Retinal pigment epithelial cell (primary cell): ENCODE measurements around the gene WDR5B.

ENCODE experiments used
- DNase-seq: peaks from one replicate; pipeline ENCODE4 v3.0.0-alpha.2; 2010; ENCODE audit warnings: low read depth
- H3K4me3 ChIP-seq: 2 replicates; pipeline ENCODE4 v1.5.1; 2011; ENCODE audit warnings: mild to moderate bottlenecking, low read length, control low read depth, moderate library complexity
- CTCF ChIP-seq: conservative IDR thresholded peaks from 2 replicates; pipeline ENCODE4 v1.5.1; 2011; ENCODE audit warnings: low read depth, low read length, control low read depth, inconsistent platforms

Gene WDR5B

GRCh38 chr3:122389892-122390291 lies 26.0 kb downstream of the WDR5B start:
- no peak for DNase-seq
- H3K4me3 ChIP-seq = no peak overlapping the region
- no peak for TF ChIP-seq CTCF

GRCh38 chr3:122389197-122389596 lies 26.7 kb downstream of the WDR5B start:
- no peak for DNase-seq
- TF ChIP-seq CTCF = no peak
- H3K4me3 ChIP-seq = no peak overlapping the region

GRCh38 chr3:122387709-122388108 lies 28.2 kb downstream of the WDR5B start:
- DNase-seq = no peak
- no peak overlapping the region for H3K4me3 ChIP-seq
- no peak for TF ChIP-seq CTCF

GRCh38 chr3:122383771-122384697 lies 31.8 kb downstream of the WDR5B start, which contains the start of gene FAM162A:
FAM162A (plus strand) TSS chr3:122384182; CDS start chr3:122384266, 84 bp downstream.
- peak; percentile 48 for TF ChIP-seq CTCF
- peak; percentile 67 for DNase-seq
- H3K4me3 ChIP-seq = peak within 1 kb of the TSS; percentile 99

GRCh38 chr3:122382888-122383666 lies 32.8 kb downstream of the WDR5B start, which contains the start of gene MIX23:
MIX23 (minus strand) TSS chr3:122383231; CDS start chr3:122383224, 7 bp downstream.
- peak; percentile 47 for DNase-seq
- TF ChIP-seq CTCF = no peak
- H3K4me3 ChIP-seq = peak within 1 kb of the TSS; percentile 99

GRCh38 chr3:122377975-122378374 lies 37.9 kb downstream of the WDR5B start:
- TF ChIP-seq CTCF = no peak
- H3K4me3 ChIP-seq = no peak overlapping the region
- no peak for DNase-seq
